Activated T-helper 1 cell treated with anti-CD3 and anti-CD28 coated beads, Interleukin-12 subunit alpha, Interleukin-12 subunit beta, Interleukin-2, Interleukin-4 antibody, amounts not matched to agents 30 ng/mL and 10 ng/mL and 1 ng/mL, durations not matched to agents 14 hours and 24 hours and 36 hours (primary cell): ENCODE measurements around the gene ZSWIM3. TPM values are rescaled to one million over a fixed set of nuclear protein-coding genes. Genes with fewer than 3 reads are reported as not detected.
A peak's percentile ranks its signal among the peaks of the same experiment; 100 is the strongest.

Experiments used
- DNase-seq: peaks from one replicate; pipeline ENCODE4 v3.0.0; 2021; ENCODE audit warnings: low spot score
- H3K27ac Mint-ChIP-seq: one replicate; pipeline ENCODE4 v1.8.0; 2021; ENCODE audit warnings: mild to moderate bottlenecking, mixed read lengths
- H3K27me3 Mint-ChIP-seq: one replicate; pipeline ENCODE4 v1.8.0; 2022; ENCODE audit warnings: mild to moderate bottlenecking, moderate library complexity, mixed read lengths; ENCODE audit not compliant: insufficient read depth
- H3K36me3 Mint-ChIP-seq: one replicate; pipeline ENCODE4 v1.8.0; 2021; ENCODE audit warnings: low read depth, mixed read lengths
- H3K4me1 Mint-ChIP-seq: one replicate; pipeline ENCODE4 v1.8.0; 2021; ENCODE audit warnings: low read depth, mixed read lengths
- H3K4me3 Mint-ChIP-seq: one replicate; pipeline ENCODE4 v1.8.0; 2021; ENCODE audit warnings: mild to moderate bottlenecking, moderate library complexity, mixed read lengths
- H3K9me3 Mint-ChIP-seq: one replicate; pipeline ENCODE4 v1.8.0; 2021; ENCODE audit warnings: mixed read lengths
- intact Hi-C: fragments of 100-400 bp; cut with micrococcal nuclease; formaldehyde crosslinking; loops from one replicate; pipeline ENCODE4 v1.15.1; 2024
- total RNA-seq: library from RNA; stranded (reverse); gene quantifications from 2 replicates; pipeline ENCODE4 v1.2.3, GENCODE V29; 2022

Gene ZSWIM3
- total RNA-seq, 1 donor from 2014 or later, result 5.8 TPM

- Mint-ChIP-seq H3K9me3 (no peaks in the 10 kb centered on the region), H3K27ac (no peak overlapping the region), H3K4me1 (peaks cover 9% of the 10 kb centered on the region), H3K4me3 (peak overlapping the region; percentile 53), H3K27me3 (peaks cover 3% of the 10 kb centered on the region), H3K36me3 (no peaks in the 10 kb centered on the region)
- no peak for DNase-seq
- intact Hi-C loops, result no loop called here
Observed at GRCh38 chr20:45835329-45835765, 22.1 kb upstream of the ZSWIM3 start.

GRCh38 chr20:45835825-45836224 is 21.6 kb upstream of the ZSWIM3 start:
- H3K36me3 Mint-ChIP-seq, result no peaks in the 10 kb centered on the region
- no peaks in the 10 kb centered on the region for H3K27me3 Mint-ChIP-seq
- H3K4me3 Mint-ChIP-seq, result peak overlapping the region; percentile 6
- peaks cover 9% of the 10 kb centered on the region for H3K4me1 Mint-ChIP-seq
- intact Hi-C loops, result no loop called here
- H3K9me3 Mint-ChIP-seq, result no peaks in the 10 kb centered on the region
- no peak overlapping the region for H3K27ac Mint-ChIP-seq
- no peak for DNase-seq

GRCh38 chr20:45836841-45837240 is 20.6 kb upstream of the ZSWIM3 start:
- Mint-ChIP-seq H3K36me3 (no peaks in the 10 kb centered on the region), H3K9me3 (no peaks in the 10 kb centered on the region), H3K27me3 (no peaks in the 10 kb centered on the region), H3K4me1 (peaks cover 9% of the 10 kb centered on the region), H3K4me3 (no peak overlapping the region), H3K27ac (no peak overlapping the region)
- DNase-seq, result no peak
- intact Hi-C loops, result no loop called here

DNA sequence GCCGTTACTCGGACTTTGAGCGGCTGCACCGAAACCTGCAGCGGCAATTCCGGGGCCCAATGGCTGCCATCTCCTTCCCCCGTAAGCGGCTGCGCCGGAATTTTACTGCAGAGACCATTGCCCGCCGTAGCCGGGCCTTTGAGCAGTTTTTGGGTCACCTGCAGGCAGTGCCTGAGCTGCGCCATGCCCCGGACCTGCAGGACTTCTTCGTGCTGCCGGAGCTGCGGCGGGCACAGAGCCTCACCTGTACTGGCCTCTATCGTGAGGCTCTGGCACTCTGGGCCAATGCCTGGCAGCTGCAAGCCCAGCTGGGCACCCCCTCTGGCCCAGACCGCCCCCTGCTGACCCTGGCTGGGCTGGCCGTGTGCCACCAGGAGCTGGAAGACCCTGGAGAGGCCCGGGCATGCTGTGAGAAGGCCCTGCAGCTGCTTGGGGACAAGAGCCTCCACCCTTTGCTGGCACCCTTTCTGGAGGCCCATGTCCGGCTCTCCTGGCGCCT is 16.7 kb upstream of the ZSWIM3 start:
- no peaks in the 10 kb centered on the region for H3K4me1 Mint-ChIP-seq
- intact Hi-C loops, result no loop called here
- H3K27ac Mint-ChIP-seq, result no peak overlapping the region

GRCh38 chr20:45841407-45842129 is 15.8 kb upstream of the ZSWIM3 start:
- intact Hi-C loops, result no loop called here
- Mint-ChIP-seq H3K27me3 (no peaks in the 10 kb centered on the region), H3K4me1 (no peaks in the 10 kb centered on the region), H3K27ac (no peak overlapping the region), H3K4me3 (no peak overlapping the region), H3K9me3 (no peaks in the 10 kb centered on the region), H3K36me3 (peaks cover 19% of the 10 kb centered on the region)
- DNase-seq, result no peak

More for the DNA sequence above, 16.7 kb upstream of the ZSWIM3 start:
- H3K27me3 Mint-ChIP-seq, result no peaks in the 10 kb centered on the region
- no peak overlapping the region for H3K4me3 Mint-ChIP-seq
- peaks cover 13% of the 10 kb centered on the region for H3K36me3 Mint-ChIP-seq
- H3K9me3 Mint-ChIP-seq, result no peaks in the 10 kb centered on the region
- DNase-seq, result no peak

DNA sequence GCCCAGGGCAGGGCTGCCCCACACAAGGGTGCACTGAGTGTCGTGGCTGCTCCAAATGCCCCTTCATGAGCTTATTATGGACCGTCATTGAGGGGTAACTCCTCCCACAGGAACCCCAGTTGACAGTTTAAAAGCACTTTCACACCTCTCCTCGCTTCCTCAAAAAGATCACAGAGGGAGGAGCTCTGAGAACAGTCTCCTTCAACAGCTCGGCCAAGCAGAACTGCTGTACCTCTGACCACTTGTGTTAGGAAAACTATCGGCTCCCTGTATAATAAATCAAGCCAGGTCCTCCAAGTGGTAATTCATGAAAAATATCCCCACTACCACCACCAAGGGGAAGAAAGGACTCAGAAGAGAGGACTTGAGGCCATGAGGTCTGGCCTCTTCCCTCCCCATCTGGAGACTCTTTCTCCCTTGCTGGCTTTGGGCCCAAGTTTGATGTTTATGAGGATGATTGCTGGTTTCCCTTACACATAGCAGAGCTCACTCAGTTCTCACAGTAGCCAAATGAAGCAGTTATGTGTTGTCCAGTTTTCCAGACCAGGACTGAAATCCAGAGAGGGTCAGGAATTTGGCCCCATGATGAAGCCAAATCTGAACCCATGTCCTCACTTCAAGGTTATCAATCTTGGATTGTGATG is 15.1 kb upstream of the ZSWIM3 start:
- no peaks in the 10 kb centered on the region for H3K4me1 Mint-ChIP-seq
- H3K9me3 Mint-ChIP-seq, result no peaks in the 10 kb centered on the region
- no peak overlapping the region for H3K27ac Mint-ChIP-seq
- H3K36me3 Mint-ChIP-seq, result peaks cover 20% of the 10 kb centered on the region
- no peaks in the 10 kb centered on the region for H3K27me3 Mint-ChIP-seq
- no peak for DNase-seq
- no peak overlapping the region for H3K4me3 Mint-ChIP-seq
- intact Hi-C loops, result no loop called here

GRCh38 chr20:45843506-45843905 is 13.9 kb upstream of the ZSWIM3 start:
- no peaks in the 10 kb centered on the region for H3K4me1 Mint-ChIP-seq
- no peak overlapping the region for H3K27ac Mint-ChIP-seq
- H3K27me3 Mint-ChIP-seq, result no peaks in the 10 kb centered on the region
- no peaks in the 10 kb centered on the region for H3K9me3 Mint-ChIP-seq
- DNase-seq, result no peak
- H3K36me3 Mint-ChIP-seq, result peaks cover 20% of the 10 kb centered on the region
- no peak overlapping the region for H3K4me3 Mint-ChIP-seq
- intact Hi-C loops, result no loop called here

DNA sequence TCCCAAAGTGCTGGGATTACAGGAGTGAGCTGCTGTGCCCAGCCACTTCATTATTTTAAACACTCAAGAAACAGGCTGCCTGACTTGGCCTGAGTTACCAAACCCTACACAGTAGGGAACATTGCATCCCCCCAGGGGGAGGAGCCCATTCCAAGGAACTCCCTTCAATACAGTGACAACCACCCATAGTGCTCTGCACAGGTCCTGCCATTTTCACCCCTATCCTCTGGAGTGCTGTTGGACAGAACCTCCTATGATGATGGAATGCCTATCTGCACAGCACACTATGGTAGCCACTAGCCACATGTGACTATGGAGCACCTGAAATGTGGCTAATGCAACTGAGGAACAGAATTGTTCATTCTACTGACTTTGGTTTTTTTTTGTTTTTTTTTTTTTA is 12.0 kb upstream of the ZSWIM3 start:
- intact Hi-C loops, result no loop called here
- Mint-ChIP-seq H3K27me3 (no peaks in the 10 kb centered on the region), H3K9me3 (no peaks in the 10 kb centered on the region), H3K4me3 (no peak overlapping the region), H3K27ac (no peak overlapping the region), H3K4me1 (no peaks in the 10 kb centered on the region), H3K36me3 (peaks cover 27% of the 10 kb centered on the region)
- DNase-seq, result no peak

GRCh38 chr20:45848421-45848820 is 9.0 kb upstream of the ZSWIM3 start:
- Mint-ChIP-seq H3K36me3 (peaks cover 30% of the 10 kb centered on the region), H3K4me1 (no peaks in the 10 kb centered on the region), H3K4me3 (no peak overlapping the region), H3K27me3 (no peaks in the 10 kb centered on the region), H3K9me3 (no peaks in the 10 kb centered on the region), H3K27ac (no peak overlapping the region)
- intact Hi-C loops, result no loop called here
- DNase-seq, result no peak

GRCh38 chr20:45848969-45849582 is 8.3 kb upstream of the ZSWIM3 start:
- Mint-ChIP-seq H3K9me3 (no peaks in the 10 kb centered on the region), H3K4me1 (no peaks in the 10 kb centered on the region), H3K36me3 (peaks cover 29% of the 10 kb centered on the region), H3K27me3 (no peaks in the 10 kb centered on the region), H3K27ac (no peak overlapping the region), H3K4me3 (no peak overlapping the region)
- no peak for DNase-seq
- intact Hi-C loops, result no loop called here

DNA sequence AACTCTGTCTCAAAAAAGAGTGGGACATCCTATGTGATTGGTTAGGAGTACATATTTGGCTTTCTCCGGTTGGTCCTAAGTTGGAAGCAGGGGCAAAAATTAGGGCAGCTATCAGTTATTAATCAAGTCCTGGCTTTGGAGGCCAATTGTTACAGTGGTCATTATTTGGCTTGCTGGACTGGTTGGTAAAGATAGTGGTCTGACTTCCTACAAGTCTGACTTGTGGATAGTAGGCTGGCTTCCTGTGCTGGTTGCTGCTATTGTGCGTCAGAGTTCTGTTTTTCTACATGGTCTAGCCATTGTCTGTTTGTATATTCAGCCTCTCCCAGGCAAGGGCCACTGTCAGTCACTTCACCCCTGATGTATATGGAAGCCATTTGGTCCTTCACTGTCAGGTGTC is 7.2 kb upstream of the ZSWIM3 start:
- H3K27me3 Mint-ChIP-seq, result no peaks in the 10 kb centered on the region
- no peak overlapping the region for H3K27ac Mint-ChIP-seq
- intact Hi-C loops, result no loop called here

DNA sequence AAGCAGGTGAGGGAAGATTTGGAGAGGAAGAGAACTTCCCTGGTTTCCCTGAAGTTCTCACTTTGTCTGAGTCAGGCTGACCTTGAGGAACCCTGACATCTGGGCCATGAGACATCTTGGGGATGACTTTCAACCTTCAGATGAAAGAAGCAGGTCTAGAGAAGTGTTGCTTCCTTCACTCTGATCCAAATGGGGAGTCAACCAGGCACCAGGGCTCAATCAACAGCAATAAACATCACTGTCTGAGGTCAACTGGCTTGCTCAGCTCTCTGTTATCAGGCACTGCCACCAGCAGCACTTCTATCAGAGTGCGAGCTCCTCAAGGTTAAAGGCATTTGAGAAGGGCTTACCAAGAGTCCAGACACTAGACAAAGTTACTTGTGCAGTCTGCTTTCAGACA is 6.5 kb upstream of the ZSWIM3 start:
- H3K9me3 Mint-ChIP-seq, result no peaks in the 10 kb centered on the region
- no peaks in the 10 kb centered on the region for H3K27me3 Mint-ChIP-seq
- peaks cover 2% of the 10 kb centered on the region for H3K4me1 Mint-ChIP-seq
- no peak overlapping the region for H3K27ac Mint-ChIP-seq
- peaks cover 27% of the 10 kb centered on the region for H3K36me3 Mint-ChIP-seq
- DNase-seq, result no peak
- intact Hi-C loops, result no loop called here
- H3K4me3 Mint-ChIP-seq, result no peak overlapping the region

More for the DNA sequence above, 7.2 kb upstream of the ZSWIM3 start:
- no peak for DNase-seq
- no peak overlapping the region for H3K4me3 Mint-ChIP-seq
- no peaks in the 10 kb centered on the region for H3K4me1 Mint-ChIP-seq
- H3K36me3 Mint-ChIP-seq, result peaks cover 27% of the 10 kb centered on the region
- H3K9me3 Mint-ChIP-seq, result no peaks in the 10 kb centered on the region

DNA sequence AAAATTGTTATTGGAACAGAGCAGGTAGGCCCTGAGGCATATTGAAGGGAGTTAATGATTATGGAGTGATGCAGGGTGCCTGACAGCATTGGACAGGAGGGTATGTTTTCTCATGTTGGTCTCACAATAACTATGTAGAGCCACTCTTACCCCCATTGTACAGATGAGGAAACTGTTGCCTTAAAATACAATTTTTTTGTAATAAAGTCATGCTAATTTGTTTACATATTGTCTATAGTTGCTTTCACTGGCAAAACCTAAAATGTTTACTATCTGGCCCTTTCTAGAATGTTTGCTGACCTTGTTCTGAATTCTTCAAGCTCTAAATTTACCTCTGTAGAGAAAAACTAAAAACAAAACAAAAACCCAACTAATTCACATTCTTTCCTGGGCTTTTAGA is 5.9 kb upstream of the ZSWIM3 start:
- no peak overlapping the region for H3K27ac Mint-ChIP-seq
- intact Hi-C loops, result no loop called here
- H3K27me3 Mint-ChIP-seq, result no peaks in the 10 kb centered on the region

More for the DNA sequence above, 5.9 kb upstream of the ZSWIM3 start:
- H3K9me3 Mint-ChIP-seq, result no peaks in the 10 kb centered on the region
- no peak for DNase-seq
- peaks cover 23% of the 10 kb centered on the region for H3K36me3 Mint-ChIP-seq
- H3K4me1 Mint-ChIP-seq, result peaks cover 8% of the 10 kb centered on the region
- H3K4me3 Mint-ChIP-seq, result no peak overlapping the region
